AG10803 (cell line): ENCODE data around the gene GPR50.

ENCODE experiments used
- DNase-seq: peaks from one replicate; pipeline ENCODE4 v3.0.0; 2010; ENCODE audit warnings: low read depth
- H3K4me3 ChIP-seq: 2 replicates; pipeline ENCODE4 v1.5.1; 2011; ENCODE audit warnings: mild to moderate bottlenecking, low read length, control low read depth
- TF ChIP-seq, protein P1 (sequence below): conservative IDR thresholded peaks from 2 replicates; pipeline ENCODE4 v1.5.1; 2011; ENCODE audit warnings: mild to moderate bottlenecking, low read length, control low read depth, inconsistent platforms

The GPR50 gene

DNA sequence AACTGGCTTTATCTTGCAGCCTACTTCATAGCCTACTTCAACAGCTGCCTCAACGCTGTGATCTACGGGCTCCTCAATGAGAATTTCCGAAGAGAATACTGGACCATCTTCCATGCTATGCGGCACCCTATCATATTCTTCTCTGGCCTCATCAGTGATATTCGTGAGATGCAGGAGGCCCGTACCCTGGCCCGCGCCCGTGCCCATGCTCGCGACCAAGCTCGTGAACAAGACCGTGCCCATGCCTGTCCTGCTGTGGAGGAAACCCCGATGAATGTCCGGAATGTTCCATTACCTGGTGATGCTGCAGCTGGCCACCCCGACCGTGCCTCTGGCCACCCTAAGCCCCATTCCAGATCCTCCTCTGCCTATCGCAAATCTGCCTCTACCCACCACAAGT, 4.0 kb downstream of the GPR50 start:
- no peak for DNase-seq
- TF ChIP-seq, protein P1, sequence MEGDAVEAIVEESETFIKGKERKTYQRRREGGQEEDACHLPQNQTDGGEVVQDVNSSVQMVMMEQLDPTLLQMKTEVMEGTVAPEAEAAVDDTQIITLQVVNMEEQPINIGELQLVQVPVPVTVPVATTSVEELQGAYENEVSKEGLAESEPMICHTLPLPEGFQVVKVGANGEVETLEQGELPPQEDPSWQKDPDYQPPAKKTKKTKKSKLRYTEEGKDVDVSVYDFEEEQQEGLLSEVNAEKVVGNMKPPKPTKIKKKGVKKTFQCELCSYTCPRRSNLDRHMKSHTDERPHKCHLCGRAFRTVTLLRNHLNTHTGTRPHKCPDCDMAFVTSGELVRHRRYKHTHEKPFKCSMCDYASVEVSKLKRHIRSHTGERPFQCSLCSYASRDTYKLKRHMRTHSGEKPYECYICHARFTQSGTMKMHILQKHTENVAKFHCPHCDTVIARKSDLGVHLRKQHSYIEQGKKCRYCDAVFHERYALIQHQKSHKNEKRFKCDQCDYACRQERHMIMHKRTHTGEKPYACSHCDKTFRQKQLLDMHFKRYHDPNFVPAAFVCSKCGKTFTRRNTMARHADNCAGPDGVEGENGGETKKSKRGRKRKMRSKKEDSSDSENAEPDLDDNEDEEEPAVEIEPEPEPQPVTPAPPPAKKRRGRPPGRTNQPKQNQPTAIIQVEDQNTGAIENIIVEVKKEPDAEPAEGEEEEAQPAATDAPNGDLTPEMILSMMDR: no peak
- no peak overlapping the region for H3K4me3 ChIP-seq

DNA sequence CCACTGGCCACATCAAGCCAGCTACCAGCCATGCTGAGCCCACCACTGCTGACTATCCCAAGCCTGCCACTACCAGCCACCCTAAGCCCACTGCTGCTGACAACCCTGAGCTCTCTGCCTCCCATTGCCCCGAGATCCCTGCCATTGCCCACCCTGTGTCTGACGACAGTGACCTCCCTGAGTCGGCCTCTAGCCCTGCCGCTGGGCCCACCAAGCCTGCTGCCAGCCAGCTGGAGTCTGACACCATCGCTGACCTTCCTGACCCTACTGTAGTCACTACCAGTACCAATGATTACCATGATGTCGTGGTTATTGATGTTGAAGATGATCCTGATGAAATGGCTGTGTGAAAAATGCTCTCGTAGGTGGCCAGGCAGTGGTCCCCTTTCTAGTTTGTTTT, 4.7 kb downstream of the GPR50 start:
- no peak for DNase-seq
- no peak overlapping the region for H3K4me3 ChIP-seq
- TF ChIP-seq, protein P1: no peak

DNA sequence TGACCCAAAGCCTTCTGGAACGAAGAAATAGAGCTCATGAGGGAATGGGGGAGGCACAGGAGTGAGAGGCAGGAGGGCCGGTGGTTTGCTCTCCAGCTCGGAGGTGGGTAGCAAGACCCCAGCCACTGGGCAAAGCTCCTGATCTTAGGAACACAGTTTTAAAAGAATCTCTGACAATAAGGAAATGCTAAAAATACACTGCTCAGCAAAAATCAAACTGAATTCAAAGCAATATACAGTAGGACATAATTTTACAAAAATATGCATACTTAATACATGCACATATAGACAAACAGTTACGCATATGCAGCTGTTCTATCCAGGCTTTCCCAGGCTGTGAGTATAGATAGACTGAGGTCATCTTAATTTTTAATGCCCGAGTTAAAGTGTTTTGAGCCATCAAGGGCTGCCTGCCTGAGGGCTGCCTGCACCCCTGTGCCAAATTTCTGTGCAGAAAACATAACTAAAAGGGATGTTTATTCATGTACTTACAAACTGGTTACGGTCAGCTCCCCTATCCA, 6.9 kb downstream of the GPR50 start:
- DNase-seq: no peak
- TF ChIP-seq, protein P1: no peak
- H3K4me3 ChIP-seq: no peak overlapping the region

DNA sequence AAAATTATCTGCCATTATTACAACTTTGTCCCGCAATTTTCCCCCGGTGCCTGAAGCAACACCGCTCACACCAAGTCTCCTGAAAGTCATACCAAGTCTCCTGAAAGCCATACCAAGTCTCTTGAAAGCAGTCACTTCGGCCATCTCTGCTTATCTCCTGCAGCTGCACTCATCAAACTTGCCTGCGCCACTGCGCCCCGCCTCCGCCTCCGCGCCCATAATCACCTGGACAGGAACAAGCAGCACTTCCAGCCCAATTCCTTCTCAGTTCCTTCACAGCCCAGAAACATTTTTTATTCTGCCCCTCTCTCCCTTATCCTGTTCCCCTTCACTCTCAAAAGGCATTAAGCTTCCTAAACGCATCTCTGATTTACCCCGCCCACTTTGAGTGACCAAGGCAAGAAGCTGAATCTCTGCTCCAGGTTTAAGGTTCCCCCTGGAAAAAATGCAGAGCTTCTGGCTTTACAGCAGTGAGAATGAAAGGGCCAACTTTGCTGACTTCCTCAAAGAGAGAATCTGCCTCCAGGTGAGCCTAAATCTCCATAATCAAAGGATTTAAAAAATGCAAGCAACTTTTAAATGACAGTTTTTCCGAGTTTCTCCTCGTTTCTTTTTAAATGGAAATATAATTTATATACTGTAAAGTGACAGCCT, 7.7 kb downstream of the GPR50 start:
- DNase-seq: no peak
- TF ChIP-seq, protein P1: no peak
- no peak overlapping the region for H3K4me3 ChIP-seq

DNA sequence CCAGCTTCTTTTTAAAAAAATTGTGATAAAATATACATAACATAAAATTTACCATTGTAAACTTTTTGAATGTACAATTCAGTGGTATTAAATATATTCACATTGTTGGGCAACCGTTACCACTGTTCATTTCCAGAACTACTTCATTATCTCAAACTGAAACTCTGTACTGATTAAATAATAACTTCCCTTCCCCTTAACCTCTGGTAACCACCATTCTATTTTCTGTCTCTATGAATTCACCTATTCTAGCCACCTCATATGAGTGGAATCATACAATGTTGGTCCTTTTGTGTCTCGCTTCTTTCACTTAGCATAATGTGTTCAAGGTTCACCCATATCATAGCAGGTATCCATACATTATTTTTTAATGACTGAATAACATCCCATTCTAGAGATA, 8.3 kb downstream of the GPR50 start:
- H3K4me3 ChIP-seq: no peak overlapping the region

DNA sequence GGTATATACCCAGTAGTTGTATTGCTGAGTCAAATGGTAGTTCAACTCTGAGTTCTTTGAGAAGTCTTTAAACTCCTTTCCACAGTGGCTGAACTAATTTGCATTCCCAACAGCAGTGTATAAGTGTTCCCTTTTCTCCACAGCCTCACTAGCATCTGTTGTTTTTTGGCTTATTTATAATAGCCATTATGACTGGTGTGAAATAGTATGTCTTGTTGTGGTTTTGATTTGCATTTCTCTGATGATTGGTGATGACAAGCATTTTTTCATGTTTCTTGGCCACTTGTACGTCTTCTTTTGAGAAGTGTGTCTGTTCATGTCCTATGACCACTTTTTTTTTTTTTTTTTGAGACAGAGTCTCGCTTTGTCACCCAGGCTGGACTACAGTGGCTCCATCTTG, 30.5 kb downstream of the GPR50 start:
- no peak for DNase-seq
- no peak overlapping the region for H3K4me3 ChIP-seq
- TF ChIP-seq, protein P1: no peak

More for the DNA sequence above, 8.3 kb downstream of the GPR50 start:
- DNase-seq: no peak
- TF ChIP-seq, protein P1: no peak

DNA sequence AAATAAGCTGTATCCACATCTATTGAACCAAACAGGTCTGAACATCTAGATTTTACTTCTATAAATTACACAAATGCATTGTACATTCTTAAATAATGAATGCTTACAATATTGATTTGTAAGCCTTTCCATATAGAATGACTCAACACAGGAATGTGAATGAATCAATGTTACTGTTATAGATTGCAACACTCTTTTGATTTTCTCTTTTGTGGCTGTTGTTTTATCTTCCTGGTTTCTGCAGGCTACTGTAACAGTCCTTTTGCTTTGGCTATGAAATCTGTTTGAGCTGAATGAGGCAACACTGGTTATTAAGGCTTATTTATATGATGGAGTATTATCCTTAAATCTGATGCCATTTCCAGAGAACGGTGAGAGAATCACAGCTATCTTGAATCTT, 49.5 kb downstream of the GPR50 start:
- H3K4me3 ChIP-seq: no peak overlapping the region
- no peak for DNase-seq
- TF ChIP-seq, protein P1: no peak
